GM19324 (cell line): ENCODE data around the gene ZNF805.
"Not testable (repeated sequence)": the region's sequence is repeated elsewhere in the genome, so short reads cannot be mapped to it uniquely, and the experiment has no call there.

Experiments
- ATAC-seq: cut with Tn5 transposase; IDR thresholded peaks from one replicate; pipeline ENCODE4 v1.9.1; 2021; ENCODE audit warnings: mild to moderate bottlenecking, moderate library complexity; ENCODE audit not compliant: unreplicated experiment, low FRiP score

ZNF805 gene

GRCh38 chr19:57240311-57241090 is at the start of gene ZNF805:
Gene ZNF805, plus strand, starts transcription at chr19:57240632. Its CDS starts 260 bp downstream, at chr19:57240892.
- ATAC-seq, result peak; percentile 97

GRCh38 chr19:57191141-57192076 is 49.0 kb upstream of the ZNF805 start, which contains the start of gene ZNF264:
Gene ZNF264, plus strand, starts transcription at chr19:57191500. Its CDS starts 414 bp downstream, at chr19:57191914.
- peak; percentile 90 for ATAC-seq

DNA sequence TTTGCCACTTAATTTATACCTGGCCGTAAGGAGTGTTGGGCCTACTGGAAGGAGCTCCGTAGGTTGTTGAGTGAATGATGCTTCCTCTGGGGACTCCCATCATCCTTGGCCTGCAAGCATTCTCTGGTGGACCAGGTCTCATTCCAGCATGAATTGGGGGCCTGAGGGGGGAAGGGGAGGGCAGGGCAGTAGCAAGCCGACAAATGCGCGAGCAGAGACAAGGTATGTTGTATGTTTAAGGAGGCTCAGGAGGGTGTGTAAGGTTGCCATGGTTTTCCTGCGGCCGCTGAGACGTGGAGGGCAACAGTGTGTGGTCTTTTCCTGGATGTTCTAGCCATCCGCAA is 48.4 kb upstream of the ZNF805 start:
- ATAC-seq, result no peak

DNA sequence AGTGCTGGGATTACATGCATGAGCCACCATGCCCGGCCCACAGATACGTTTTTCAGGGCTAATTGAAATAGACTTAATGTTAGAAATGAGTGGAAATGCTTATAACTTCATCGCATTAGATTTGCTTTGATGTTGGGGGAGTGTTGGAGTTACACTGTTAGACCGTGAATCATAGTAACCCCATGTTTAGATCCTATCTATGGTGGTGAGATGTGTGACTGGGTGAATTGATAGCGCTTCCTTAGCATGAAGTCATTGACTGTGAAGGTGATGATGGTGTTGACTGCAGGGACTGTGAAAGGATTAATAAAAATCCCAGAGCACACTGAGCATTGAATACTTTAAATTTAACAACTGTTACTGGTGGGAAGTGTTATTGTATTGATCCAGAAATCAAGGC is 47.4 kb upstream of the ZNF805 start:
- no peak for ATAC-seq

GRCh38 chr19:57197874-57198273 is 42.6 kb upstream of the ZNF805 start:
- not testable (repeated sequence) for ATAC-seq

- no peak for ATAC-seq
These were observed 38.3 kb upstream of the ZNF805 start for GRCh38 chr19:57202160-57202559.

GRCh38 chr19:57210381-57210780 is 30.1 kb upstream of the ZNF805 start:
- no peak for ATAC-seq

DNA sequence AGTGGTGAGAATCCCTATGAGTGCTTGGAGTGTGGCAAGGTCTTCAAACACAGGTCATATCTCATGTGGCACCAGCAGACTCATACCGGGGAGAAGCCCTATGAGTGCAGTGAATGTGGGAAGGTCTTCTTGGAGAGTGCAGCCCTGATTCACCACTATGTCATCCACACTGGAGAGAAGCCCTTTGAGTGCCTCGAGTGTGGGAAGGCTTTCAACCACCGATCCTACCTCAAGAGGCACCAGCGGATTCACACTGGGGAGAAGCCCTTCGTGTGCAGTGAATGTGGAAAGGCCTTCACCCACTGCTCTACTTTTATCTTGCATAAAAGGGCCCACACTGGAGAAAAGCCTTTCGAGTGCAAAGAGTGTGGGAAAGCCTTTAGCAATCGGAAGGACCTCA is 28.3 kb upstream of the ZNF805 start:
- ATAC-seq, result no peak

DNA sequence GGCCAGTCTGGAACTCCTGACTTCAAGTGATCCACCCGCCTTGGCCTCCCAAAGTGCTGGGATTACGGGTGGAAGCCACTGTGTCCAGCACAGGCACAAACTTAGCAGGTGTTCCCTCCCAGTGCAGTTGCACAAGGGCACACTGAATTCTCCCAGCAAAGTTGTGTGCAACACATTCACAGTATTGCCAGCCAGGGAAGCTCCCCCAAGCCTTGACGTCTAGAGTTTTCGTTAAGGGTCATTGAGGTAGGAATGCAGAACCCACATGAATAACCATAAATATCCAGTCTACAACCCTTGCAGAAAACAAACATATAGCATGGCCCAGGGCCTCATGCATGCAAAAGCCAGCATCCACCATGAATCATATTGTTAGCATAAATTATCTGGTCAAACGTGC is 12.9 kb upstream of the ZNF805 start:
- ATAC-seq, result no peak

- no peak for ATAC-seq
These were observed 8.7 kb upstream of the ZNF805 start for GRCh38 chr19:57231686-57232085.

- ATAC-seq, result no peak
These were observed 7.2 kb upstream of the ZNF805 start for GRCh38 chr19:57233207-57233606.

- no peak for ATAC-seq
These were observed 486 bp upstream of the ZNF805 start for GRCh38 chr19:57239982-57240310.

DNA sequence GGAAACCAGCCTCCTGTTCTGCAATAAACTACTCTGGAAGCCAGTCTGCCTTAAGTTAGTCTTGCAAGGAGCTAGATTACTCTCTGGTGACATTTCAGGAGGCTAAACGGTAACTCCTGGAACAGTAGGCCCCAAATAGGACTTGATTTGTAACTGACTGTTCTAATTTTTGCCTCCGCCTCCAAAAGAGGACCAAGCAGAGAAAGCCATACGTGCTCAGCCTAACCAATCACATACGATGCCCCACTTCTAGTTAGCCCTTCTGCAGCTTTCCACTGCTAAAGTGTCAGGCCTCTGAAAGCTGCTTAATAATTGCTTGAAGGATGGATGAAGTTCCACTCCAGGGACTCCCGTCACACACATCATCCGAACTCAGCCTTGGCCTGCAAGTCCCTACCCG is 744 bp downstream of the ZNF805 start:
- ATAC-seq, result no peak

GRCh38 chr19:57242821-57243220 is 2.4 kb downstream of the ZNF805 start:
- no peak for ATAC-seq

DNA sequence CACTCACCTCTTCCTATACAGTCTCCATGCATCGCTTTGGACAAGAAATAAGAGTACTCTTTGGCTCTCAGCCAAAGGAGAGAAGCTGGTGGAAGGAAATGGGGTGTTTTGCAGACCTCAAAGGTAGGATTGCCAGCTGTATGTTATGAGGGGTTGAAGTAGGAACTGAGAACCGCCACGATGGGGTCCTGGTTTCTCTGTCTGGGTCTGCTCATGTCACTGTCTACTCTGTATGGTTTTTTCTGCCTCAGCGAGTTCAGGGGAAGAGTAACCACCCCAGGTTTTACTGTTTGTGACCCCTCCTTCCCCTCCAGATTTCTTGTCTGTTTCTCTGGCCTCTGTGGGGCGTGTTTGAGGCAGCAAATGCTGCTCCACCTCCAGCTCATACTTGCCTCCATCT is 4.1 kb downstream of the ZNF805 start:
- ATAC-seq, result no peak

- no peak for ATAC-seq
These were observed 4.6 kb downstream of the ZNF805 start for GRCh38 chr19:57245066-57245465.

- ATAC-seq, result no peak
These were observed 5.5 kb downstream of the ZNF805 start for GRCh38 chr19:57245959-57246358.

GRCh38 chr19:57248646-57249045 is 8.2 kb downstream of the ZNF805 start:
- no peak for ATAC-seq

- no peak for ATAC-seq
These were observed 8.9 kb downstream of the ZNF805 start for GRCh38 chr19:57249329-57249728.

DNA sequence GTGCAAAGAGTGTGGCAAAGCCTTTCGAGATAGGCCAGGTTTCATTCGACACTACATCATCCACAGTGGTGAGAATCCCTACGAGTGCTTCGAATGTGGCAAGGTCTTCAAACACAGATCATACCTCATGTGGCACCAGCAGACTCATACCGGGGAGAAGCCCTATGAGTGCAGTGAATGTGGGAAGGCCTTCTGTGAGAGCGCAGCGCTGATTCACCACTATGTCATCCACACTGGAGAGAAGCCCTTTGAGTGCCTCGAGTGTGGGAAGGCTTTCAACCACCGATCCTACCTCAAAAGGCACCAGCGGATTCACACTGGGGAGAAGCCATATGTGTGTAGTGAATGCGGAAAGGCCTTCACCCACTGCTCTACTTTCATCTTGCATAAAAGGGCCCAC is 13.3 kb downstream of the ZNF805 start:
- not testable (repeated sequence) for ATAC-seq

DNA sequence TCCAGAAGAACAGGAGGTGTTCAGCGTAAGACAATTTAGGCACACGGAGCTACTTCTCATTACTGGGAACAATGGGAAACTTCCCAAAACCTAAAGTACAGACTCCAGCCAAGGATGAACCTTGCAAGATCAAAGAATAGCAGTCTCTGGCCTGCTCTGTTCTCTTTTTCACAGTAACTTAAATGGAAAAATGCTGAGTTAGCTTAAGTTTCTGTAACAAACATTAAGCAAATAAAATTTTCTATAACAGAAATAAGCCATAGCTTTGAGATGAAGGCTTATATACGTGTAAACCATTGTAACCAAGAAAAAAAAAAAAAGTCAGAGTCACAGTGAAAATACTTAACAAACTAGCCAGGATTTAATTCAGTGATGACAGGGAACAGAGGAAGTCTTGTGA is 21.6 kb downstream of the ZNF805 start:
- ATAC-seq, result no peak
